H1 (cell line): ENCODE results near the gene KIF5A. TPM values are rescaled to one million over a fixed set of nuclear protein-coding genes. Genes with fewer than 3 reads are reported as not detected.

ENCODE experiments used
- CTCF ChIA-PET: fragments of 300-600 bp; sonication (Branson Sonifier 250); formaldehyde crosslinking; loops from one replicate; lab custom pipeline; 2021; ENCODE audit not compliant: partially characterized antibody; lab: Charles Lee
- POLR2A ChIA-PET: fragments of 300-600 bp; sonication (Branson Sonifier 250); formaldehyde crosslinking; loops from one replicate; lab custom pipeline; 2021; ENCODE audit warnings: inconsistent platforms; ENCODE audit not compliant: partially characterized antibody; lab: Charles Lee
- DNase-seq, 2 experiments: peaks; one replicate each; pipeline versions ENCODE4 v3.0.0 to v3.0.0-alpha.2; 2010 to 2022; ENCODE audit warnings: low spot score in 2 of 2, low read depth in 1 of 2, mixed read lengths in 1 of 2
- FAIRE-seq: peaks from 2 replicates; lab custom pipeline; 2011; peaks lifted over from hg19 to GRCh38; lab: Jason Lieb, UNC
- H2AFZ ChIP-seq: 2 replicates; pipeline ENCODE4 v1.8.1; 2012; ENCODE audit warnings: low read length, inconsistent platforms
- H2AK5ac ChIP-seq: 2 replicates; pipeline ENCODE4 v1.6.1; 2013; ENCODE audit warnings: low read depth, low read length
- H2BK120ac ChIP-seq: replicated peaks from 2 replicates; pipeline ENCODE3; 2013; ENCODE audit warnings: low read depth, low read length, inconsistent platforms
- H2BK12ac ChIP-seq: 2 replicates; pipeline ENCODE4 v1.6.1; 2013; ENCODE audit warnings: low read depth, low read length
- H2BK15ac ChIP-seq: 2 replicates; pipeline ENCODE4 v1.6.1; 2013; ENCODE audit warnings: low read length
- H2BK20ac ChIP-seq: 2 replicates; pipeline ENCODE4 v1.6.1; 2013; ENCODE audit warnings: low read length
- H2BK5ac ChIP-seq: 2 replicates; pipeline ENCODE4 v1.6.1; 2013; ENCODE audit warnings: low read depth, low read length
- H3K14ac ChIP-seq: 2 replicates; pipeline ENCODE4 v1.6.1; 2013; ENCODE audit warnings: inconsistent platforms; ENCODE audit not compliant: insufficient read length
- H3K18ac ChIP-seq: 2 replicates; pipeline ENCODE4 v1.6.1; 2013; ENCODE audit warnings: low read length; ENCODE audit errors: extremely low read depth
- H3K23ac ChIP-seq: 2 replicates; pipeline ENCODE4 v1.6.1; 2013; ENCODE audit warnings: inconsistent platforms; ENCODE audit not compliant: insufficient read length
- H3K23me2 ChIP-seq: 2 replicates; pipeline ENCODE4 v1.6.1; 2013; ENCODE audit warnings: low read depth, low read length
- H3K27ac ChIP-seq: 2 replicates; pipeline ENCODE4 v1.6.1; 2011; ENCODE audit warnings: low read depth, low read length, inconsistent platforms
- H3K27me3 ChIP-seq, 4 experiments: replicated peaks in 1 of 4; 1 replicate in 1 of 4; 2 replicates in 3 of 4; pipeline versions ENCODE4 v1.6.1 to v1.8.1; 2011 to 2013; ENCODE audit warnings: low read length in 3 of 4, mild to moderate bottlenecking in 3 of 4, inconsistent platforms in 2 of 4, mixed read lengths in 2 of 4, moderate library complexity in 1 of 4; ENCODE audit not compliant: control insufficient read depth in 3 of 4, insufficient read depth in 3 of 4; ENCODE audit errors: extremely low read depth in 1 of 4
- H3K36me3 ChIP-seq, 4 experiments: 2 replicates each; pipeline versions ENCODE4 v1.6.1 to v1.8.1; 2011 to 2013; ENCODE audit warnings: mild to moderate bottlenecking in 4 of 4, low read length in 3 of 4, moderate library complexity in 2 of 4, control low read depth in 1 of 4, inconsistent platforms in 1 of 4; ENCODE audit not compliant: insufficient read depth in 4 of 4, control insufficient read depth in 2 of 4
- H3K4ac ChIP-seq: replicated peaks from 2 replicates; pipeline ENCODE3; 2013; ENCODE audit warnings: low read length, low read depth, mixed read lengths, inconsistent platforms; ENCODE audit not compliant: insufficient read length
- H3K4me1 ChIP-seq, 4 experiments: replicated peaks in 1 of 4; 1 replicate in 1 of 4; 2 replicates in 3 of 4; pipeline versions ENCODE4 v1.6.1 to v1.8.1; 2011 to 2013; ENCODE audit warnings: low read length in 3 of 4, inconsistent platforms in 2 of 4, mixed read lengths in 1 of 4; ENCODE audit not compliant: insufficient read depth in 4 of 4, control insufficient read depth in 3 of 4
- H3K4me2 ChIP-seq, 2 experiments: 2 replicates each; pipeline versions ENCODE4 v1.6.1 to v1.8.1; 2011 to 2013; ENCODE audit warnings: low read depth in 2 of 2, low read length in 2 of 2, control low read depth in 1 of 2, inconsistent platforms in 1 of 2, mild to moderate bottlenecking in 1 of 2; ENCODE audit not compliant: insufficient read depth in 1 of 2
- H3K4me3 ChIP-seq, 4 experiments: fragments of 200-600, 300-600 bp in 1 of 4; sonication (generic), shearing (Covaris generic), sonication (Bioruptor Twin) in 1 of 4; 2 replicates each; pipeline versions ENCODE4 v1.5.1 to v1.8.1; 2011 to 2016; ENCODE audit warnings: low read length in 4 of 4, low read depth in 3 of 4, control low read depth in 2 of 4, inconsistent platforms in 2 of 4, mild to moderate bottlenecking in 2 of 4, mixed read lengths in 1 of 4, moderate library complexity in 1 of 4; ENCODE audit not compliant: insufficient read depth in 2 of 4; ENCODE audit errors: extremely low read depth in 1 of 4
- H3K56ac ChIP-seq: replicated peaks from 2 replicates; pipeline ENCODE3; 2013; ENCODE audit warnings: low read depth, mild to moderate bottlenecking, mixed read lengths, low read length, inconsistent platforms; ENCODE audit not compliant: insufficient read length
- H3K79me1 ChIP-seq: 2 replicates; pipeline ENCODE4 v1.6.1; 2013; ENCODE audit warnings: low read depth, low read length, control low read depth
- H3K79me2 ChIP-seq, 2 experiments: 2 replicates each; pipeline versions ENCODE4 v1.6.1 to v1.8.1; 2012 to 2013; ENCODE audit warnings: low read length in 2 of 2, mild to moderate bottlenecking in 2 of 2, inconsistent platforms in 1 of 2; ENCODE audit not compliant: insufficient read depth in 2 of 2, control insufficient read depth in 1 of 2
- H3K9ac ChIP-seq, 4 experiments: replicated peaks in 1 of 4; 1 replicate in 1 of 4; 2 replicates in 3 of 4; pipeline versions ENCODE4 v1.6.1 to v1.8.1; 2011 to 2013; ENCODE audit warnings: low read depth in 3 of 4, low read length in 3 of 4, control low read depth in 2 of 4, mild to moderate bottlenecking in 2 of 4, moderate library complexity in 2 of 4, inconsistent platforms in 1 of 4; ENCODE audit errors: extremely low read depth in 1 of 4
- H3K9me3 ChIP-seq, 2 experiments: 2 replicates each; pipeline versions ENCODE4 v1.6.1 to v1.8.1; 2012 to 2013; ENCODE audit warnings: mild to moderate bottlenecking in 2 of 2, moderate library complexity in 2 of 2, control low read depth in 1 of 2, inconsistent platforms in 1 of 2, low read depth in 1 of 2, low read length in 1 of 2, mixed read lengths in 1 of 2; ENCODE audit not compliant: insufficient read depth in 2 of 2
- H4K20me1 ChIP-seq, 2 experiments: replicated peaks in 1 of 2; 2 replicates each; pipeline versions ENCODE3 to v1.8.1; 2011 to 2013; ENCODE audit warnings: inconsistent platforms in 2 of 2, low read length in 2 of 2, mild to moderate bottlenecking in 1 of 2; ENCODE audit not compliant: insufficient read depth in 2 of 2, control insufficient read depth in 1 of 2
- H4K5ac ChIP-seq: 2 replicates; pipeline ENCODE4 v1.6.1; 2013; ENCODE audit warnings: low read length, low read depth, mixed read lengths, inconsistent platforms; ENCODE audit not compliant: insufficient read length
- H4K8ac ChIP-seq: 2 replicates; pipeline ENCODE4 v1.8.0; 2013; ENCODE audit warnings: mild to moderate bottlenecking, moderate library complexity, low read length, inconsistent platforms; ENCODE audit not compliant: insufficient read depth; ENCODE audit errors: extremely low read depth
- H4K91ac ChIP-seq: replicated peaks from 2 replicates; pipeline ENCODE3; 2013; ENCODE audit warnings: low read length, mixed read lengths, inconsistent platforms; ENCODE audit not compliant: insufficient read length
- BACH1 ChIP-seq: IDR thresholded peaks from 2 replicates; pipeline ENCODE4 v1.6.1; 2012; ENCODE audit warnings: low read length, improper control_type of control experiment
- CBX8 ChIP-seq: fragments of 300-800, 300-1000 bp; sonication (generic); IDR thresholded peaks from 2 replicates; pipeline ENCODE4 v1.7.1; 2016; ENCODE audit warnings: low read depth, low read length, borderline replicate concordance
- CEBPB ChIP-seq: IDR thresholded peaks from 2 replicates; pipeline ENCODE4 v1.6.1; 2012; ENCODE audit warnings: low read depth, low read length
- EZH2 ChIP-seq: fragments of 200-600 bp; sonication (generic); IDR thresholded peaks from 2 replicates; pipeline ENCODE4 v1.7.1; 2012; ENCODE audit warnings: low read depth, mild to moderate bottlenecking, moderate library complexity, low read length, inconsistent platforms; ENCODE audit not compliant: severe bottlenecking
- GTF2F1 ChIP-seq: IDR thresholded peaks from 2 replicates; pipeline ENCODE4 v1.6.1; 2012; ENCODE audit warnings: low read depth, low read length, improper control_type of control experiment, borderline replicate concordance
- HDAC6 ChIP-seq: IDR thresholded peaks from one replicate; pipeline ENCODE4 v1.7.1; 2012; ENCODE audit warnings: low read depth, mild to moderate bottlenecking, inconsistent platforms, low read length, moderate library complexity
- KDM1A ChIP-seq: fragments of 200-600, 300-600 bp; sonication (generic); IDR thresholded peaks from 2 replicates; pipeline ENCODE4 v1.7.1; 2016; ENCODE audit warnings: mild to moderate bottlenecking, low read length, borderline replicate concordance
- KDM4A ChIP-seq: IDR thresholded peaks from one replicate; pipeline ENCODE4 v1.7.1; 2012; ENCODE audit warnings: low read depth, mild to moderate bottlenecking, moderate library complexity, low read length, inconsistent platforms; ENCODE audit not compliant: severe bottlenecking
- NRF1 ChIP-seq: IDR thresholded peaks from 2 replicates; pipeline ENCODE4 v1.6.1; 2011; ENCODE audit warnings: mild to moderate bottlenecking, low read depth, low read length, improper control_type of control experiment
- RFX5 ChIP-seq: IDR thresholded peaks from 2 replicates; pipeline ENCODE4 v1.6.1; 2011; ENCODE audit warnings: low read depth, low read length, improper control_type of control experiment, borderline replicate concordance
- RXRA ChIP-seq: IDR thresholded peaks from 2 replicates; pipeline ENCODE4 v1.6.1; 2011; ENCODE audit warnings: low read depth, mild to moderate bottlenecking, low read length, moderate library complexity; ENCODE audit not compliant: insufficient read depth
- TAF7 ChIP-seq: optimal IDR thresholded peaks from 2 replicates; pipeline ENCODE3; 2011; ENCODE audit warnings: low read depth, mild to moderate bottlenecking, inconsistent platforms, low read length, moderate library complexity, borderline replicate concordance
- TEAD4 ChIP-seq: IDR thresholded peaks from 2 replicates; pipeline ENCODE4 v1.6.1; 2012; ENCODE audit warnings: low read depth, low read length, inconsistent platforms, mixed read lengths
- YY1 ChIP-seq: IDR thresholded peaks from 2 replicates; pipeline ENCODE4 v1.6.1; 2011; ENCODE audit warnings: low read depth, mild to moderate bottlenecking, low read length
- WGBS, 2 experiments: shearing (Covaris generic) in 1 of 2; methylation state at CpG; one replicate each; pipeline versions ENCODE4 v1.1.6 to v1.1.7; 2013 to 2015; ENCODE audit warnings: low lambda C conversion rate in 2 of 2, mixed read lengths in 2 of 2, inconsistent platforms in 1 of 2, low coverage in 1 of 2, missing lambda C conversion rate in 1 of 2; ENCODE audit not compliant: insufficient replicate concordance in 2 of 2, insufficient coverage in 1 of 2, insufficient read length in 1 of 2; ENCODE audit errors: extremely low coverage in 1 of 2, missing lambda C conversion rate in 1 of 2; 5-methylcytosine and 5-hydroxymethylcytosine counted together
- polyA plus RNA-seq, 7 experiments: library from polyadenylated mRNA; depleted of rRNA in 3 of 7; stranded (reverse) in 5 of 7; unstranded in 2 of 7; fragments of >200 nt in 5 of 7; fragments of 200-250 nt in 2 of 7; gene quantifications; 1 replicate in 5 of 7; 2 replicates in 1 of 7; 4 replicates in 1 of 7; pipeline versions ENCODE4 v1.2.1 to v1.2.3, GENCODE V29; 2011 to 2013; ENCODE audit warnings: missing spikeins in 2 of 7, mixed read lengths in 2 of 7
- total RNA-seq: library from RNA; stranded (reverse); fragmentation: NEBNext Ultra II Directional; extraction: Animal tissue kit (Norgen Biotek cat#: 25700); gene quantifications from 2 replicates; pipeline ENCODE4 v1.2.1, GENCODE V29; 2021

The KIF5A gene
- total and polyA plus RNA-seq, 2 of the 8 experiments (the other 6 are each of a cell fraction or from before 2014, with no cell fraction given) = 10.7 to 21.9 TPM

DNA sequence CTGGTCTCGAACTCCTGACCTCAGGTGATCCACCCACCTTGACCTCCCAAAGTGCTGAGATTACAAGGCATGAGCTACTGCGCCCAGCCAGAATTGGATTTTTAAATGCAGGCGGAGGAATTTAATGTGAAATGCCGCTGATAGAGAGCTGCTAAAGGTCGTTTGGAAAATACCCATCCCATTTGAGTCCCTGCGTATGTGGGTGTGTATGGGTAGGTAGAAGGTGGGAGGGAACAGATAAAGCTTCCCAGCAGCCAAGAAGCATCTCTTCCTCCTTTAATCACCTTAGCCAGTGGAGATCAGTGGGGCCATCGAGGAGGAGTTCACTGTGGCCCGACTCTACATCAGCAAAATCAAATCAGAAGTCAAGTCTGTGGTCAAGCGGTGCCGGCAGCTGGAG lies 25.0 kb downstream of the KIF5A start:
- Histone ChIP-seq H4K20me1 (peaks cover 0 to 7% of the 10 kb centered on the region in 2 experiments), H3K79me2 (no peaks in the 10 kb centered on the region), H3K4me2 (no peak overlapping the region), H3K56ac (no peak overlapping the region), H4K91ac (no peak overlapping the region), H3K23me2 (no peaks in the 10 kb centered on the region), H2BK15ac (no peak overlapping the region), H3K27me3 (no peaks in the 10 kb centered on the region), H3K36me3 (peaks cover 21 to 72% (median 51%) of the 10 kb centered on the region in 4 experiments), H2AFZ (no peak overlapping the region), H2AK5ac (no peak overlapping the region), H4K8ac (no peak overlapping the region), H2BK20ac (no peak overlapping the region), H2BK5ac (no peak overlapping the region), H3K4ac (no peak overlapping the region), H3K9me3 (no peaks in the 10 kb centered on the region), H3K23ac (no peak overlapping the region), H3K9ac (no peak overlapping the region), H3K79me1 (no peaks in the 10 kb centered on the region), H3K27ac (no peak overlapping the region), H3K4me3 (no peak overlapping the region), H3K18ac (no peak overlapping the region), H3K4me1 (no peaks in the 10 kb centered on the region), H2BK12ac (no peak overlapping the region), H3K14ac (no peak overlapping the region), H4K5ac (no peak overlapping the region), H2BK120ac (no peak overlapping the region)
- CTCF ChIA-PET = interaction anchor here (0.6 to 5.0 kb wide), 8 partner anchors 9 to 158 kb away, joined by 3 to 29 read pairs (median 5); no protein-coding TSS in a partner anchor
- no peak for FAIRE-seq
- WGBS, 2 experiments = 79% methylated on average over 10 of the region's 10 CpGs; no CpG with 5 or more reads in 1 of the 2 experiments
- no peak for TF ChIP-seq TAF7
- TF ChIP-seq TEAD4 = no peak
- TF ChIP-seq GTF2F1 = no peak
- no peak for TF ChIP-seq RFX5
- no peak for TF ChIP-seq YY1
- TF ChIP-seq EZH2 = no peak
- TF ChIP-seq CEBPB = no peak
- TF ChIP-seq BACH1 = no peak
- no peak for TF ChIP-seq KDM4A
- no peak for TF ChIP-seq RXRA
- no peak for TF ChIP-seq NRF1
- TF ChIP-seq CBX8 = no peak
- TF ChIP-seq HDAC6 = no peak
- no peak for TF ChIP-seq KDM1A
- POLR2A ChIA-PET = interaction anchor here (0.6 to 1.7 kb wide), 7 partner anchors 10 to 151 kb away, joined by 3 to 4 read pairs (median 3); no protein-coding TSS in a partner anchor
- no peak for DNase-seq
